HG02642 (cell line): ENCODE measurements around the gene CNN1.
A peak's percentile ranks its signal among the peaks of the same experiment; 100 is the strongest.

Source experiments
- ATAC-seq: cut with Tn5 transposase; IDR thresholded peaks from one replicate; pipeline ENCODE4 v1.9.1; 2021; ENCODE audit warnings: mild to moderate bottlenecking; ENCODE audit not compliant: unreplicated experiment, poor library complexity

CNN1 gene

GRCh38 chr19:11538232-11539036, at the start of gene CNN1:
Gene CNN1, plus strand, starts transcription at chr19:11538851. Its CDS starts 77 bp downstream, at chr19:11538928.
- no peak for ATAC-seq

- no peak for ATAC-seq
These were observed 49.3 kb upstream of the CNN1 start for GRCh38 chr19:11489378-11489777.

- no peak for ATAC-seq
These were observed 43.9 kb upstream of the CNN1 start for GRCh38 chr19:11494634-11495285.

GRCh38 chr19:11495481-11495880, 43.2 kb upstream of the CNN1 start:
- no peak for ATAC-seq

- ATAC-seq, result no peak
These were observed 42.8 kb upstream of the CNN1 start for GRCh38 chr19:11495885-11496284.

GRCh38 chr19:11496391-11497163, 42.1 kb upstream of the CNN1 start:
- no peak for ATAC-seq

- ATAC-seq, result no peak
These were observed 39.4 kb upstream of the CNN1 start for GRCh38 chr19:11499220-11499726.

GRCh38 chr19:11499890-11500420, 38.7 kb upstream of the CNN1 start:
- ATAC-seq, result no peak

- ATAC-seq, result no peak
These were observed 34.1 kb upstream of the CNN1 start for GRCh38 chr19:11504502-11505031.

GRCh38 chr19:11505032-11505503, 33.6 kb upstream of the CNN1 start:
- ATAC-seq, result peak; percentile 92

GRCh38 chr19:11505504-11506100, 33.0 kb upstream of the CNN1 start, which contains the start of gene ZNF653:
Gene ZNF653, minus strand, starts transcription at chr19:11505839. Its CDS starts 53 bp downstream, at chr19:11505786.
- ATAC-seq, result peak; percentile 61

GRCh38 chr19:11506101-11506555, 32.5 kb upstream of the CNN1 start:
- peak; percentile 25 for ATAC-seq

GRCh38 chr19:11506967-11507366, 31.7 kb upstream of the CNN1 start:
- no peak for ATAC-seq

- no peak for ATAC-seq
These were observed 31.1 kb upstream of the CNN1 start for GRCh38 chr19:11507370-11508078.

GRCh38 chr19:11510444-11510843, 28.2 kb upstream of the CNN1 start:
- no peak for ATAC-seq

- ATAC-seq, result no peak
These were observed 24.7 kb upstream of the CNN1 start for GRCh38 chr19:11513946-11514345.

GRCh38 chr19:11519138-11519537, 19.5 kb upstream of the CNN1 start:
- ATAC-seq, result no peak

- peak; percentile 97 for ATAC-seq
These were observed 9.9 kb upstream of the CNN1 start, which contains the start of gene ECSIT for GRCh38 chr19:11528551-11529341. Gene ECSIT, minus strand, starts transcription at chr19:11529134. Its CDS starts 9,964 bp downstream, at chr19:11519170.
